DMS 273 (cell line): ENCODE measurements around the gene TUBGCP3.
"Not testable (repeated sequence)": the region's sequence is repeated elsewhere in the genome, so short reads cannot be mapped to it uniquely, and the experiment has no call there.

Experiments
- DNase-seq: peaks from one replicate; lab custom pipeline; 2025; ENCODE audit not compliant: unreplicated experiment; lab: John Stamatoyannopoulos, UW

The TUBGCP3 gene

GRCh38 chr13:112486386-112487126, 101.4 kb downstream of the TUBGCP3 start:
- no peak for DNase-seq

- not testable (repeated sequence) for DNase-seq
Observed at GRCh38 chr13:112485814-112486213, 102.1 kb downstream of the TUBGCP3 start.

GRCh38 chr13:112483299-112483698, 104.7 kb downstream of the TUBGCP3 start:
- DNase-seq, result no peak

GRCh38 chr13:112481458-112481857, 106.5 kb downstream of the TUBGCP3 start:
- no peak for DNase-seq

GRCh38 chr13:112479389-112479788, 108.6 kb downstream of the TUBGCP3 start:
- no peak for DNase-seq

GRCh38 chr13:112477070-112477619, 110.8 kb downstream of the TUBGCP3 start:
- no peak for DNase-seq

GRCh38 chr13:112475889-112476288, 112.1 kb downstream of the TUBGCP3 start:
- no peak for DNase-seq

- DNase-seq, result no peak
Observed at GRCh38 chr13:112474869-112475268, 113.1 kb downstream of the TUBGCP3 start.

- no peak for DNase-seq
Observed at GRCh38 chr13:112473818-112474217, 114.1 kb downstream of the TUBGCP3 start.

- no peak for DNase-seq
Observed at GRCh38 chr13:112469071-112469745, 118.7 kb downstream of the TUBGCP3 start.

- no peak for DNase-seq
Observed at GRCh38 chr13:112468069-112468468, 119.9 kb downstream of the TUBGCP3 start.

- DNase-seq, result no peak
Observed at GRCh38 chr13:112467236-112467635, 120.7 kb downstream of the TUBGCP3 start.

- DNase-seq, result no peak
Observed at GRCh38 chr13:112466132-112467058, 121.6 kb downstream of the TUBGCP3 start.

GRCh38 chr13:112465251-112466131, 122.5 kb downstream of the TUBGCP3 start:
- no peak for DNase-seq

GRCh38 chr13:112464720-112465119, 123.2 kb downstream of the TUBGCP3 start:
- DNase-seq, result no peak

GRCh38 chr13:112462408-112462807, 125.5 kb downstream of the TUBGCP3 start:
- DNase-seq, result no peak

- no peak for DNase-seq
Observed at GRCh38 chr13:112457485-112457884, 130.5 kb downstream of the TUBGCP3 start.

GRCh38 chr13:112457081-112457480, 130.9 kb downstream of the TUBGCP3 start:
- no peak for DNase-seq

- no peak for DNase-seq
Observed at GRCh38 chr13:112456138-112457056, 131.6 kb downstream of the TUBGCP3 start.
